Measurements from ENCODE around the gene PDCD2. TPM values are rescaled to one million over a fixed set of nuclear protein-coding genes. Genes with fewer than 3 reads are reported as not detected.
"Not testable (repeated sequence)": the region's sequence is repeated elsewhere in the genome, so short reads cannot be mapped to it uniquely, and the experiment has no call there.

Gene PDCD2
- total RNA-seq, 3 donors from 2014 or later: 43.5 to 47.2 (median 43.7) TPM

DNA sequence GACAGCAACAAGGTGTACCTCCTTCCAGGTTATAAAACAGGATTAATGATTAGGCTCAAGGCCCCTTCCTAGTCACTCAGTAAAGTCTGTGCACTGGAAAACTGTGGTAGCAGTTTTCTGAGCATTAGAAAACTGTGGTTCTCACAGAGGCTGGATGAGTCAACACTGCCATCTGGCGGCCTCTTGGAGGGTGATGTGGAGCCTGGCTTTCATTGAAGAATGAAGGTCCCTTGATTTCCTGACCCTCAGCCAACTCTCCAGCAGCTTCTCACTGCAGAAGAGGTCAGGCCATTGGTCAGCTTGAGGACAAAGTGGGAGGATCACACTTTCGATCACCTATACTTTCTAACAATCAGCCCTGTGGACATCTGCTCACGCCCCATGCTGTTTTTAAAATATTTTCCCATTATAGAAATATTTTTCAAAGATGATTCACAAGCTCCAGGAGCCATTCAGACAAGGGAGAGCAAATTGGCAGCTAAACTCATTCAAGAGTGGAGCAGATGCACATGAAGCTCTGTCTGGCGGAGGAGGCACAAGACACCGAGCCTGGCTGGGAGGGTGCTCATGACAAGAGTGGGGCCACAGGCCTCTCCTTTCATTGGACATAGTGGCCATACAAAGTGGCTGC lies 54.5 kb downstream of the PDCD2 start:
- peak; percentile 56 to 85 (median 75) for DNase-seq
- Histone ChIP-seq H3K4me3 (no peak overlapping the region), H3K9me3 (no peaks in the 10 kb centered on the region), H3K4me1 (ENCODE audit: low read depth) (no peaks in the 10 kb centered on the region), H3K36me3 (ENCODE audit: low read depth) (no peaks in the 10 kb centered on the region)
- ATAC-seq: peak; percentile 88
- TF ChIP-seq, protein P1, sequence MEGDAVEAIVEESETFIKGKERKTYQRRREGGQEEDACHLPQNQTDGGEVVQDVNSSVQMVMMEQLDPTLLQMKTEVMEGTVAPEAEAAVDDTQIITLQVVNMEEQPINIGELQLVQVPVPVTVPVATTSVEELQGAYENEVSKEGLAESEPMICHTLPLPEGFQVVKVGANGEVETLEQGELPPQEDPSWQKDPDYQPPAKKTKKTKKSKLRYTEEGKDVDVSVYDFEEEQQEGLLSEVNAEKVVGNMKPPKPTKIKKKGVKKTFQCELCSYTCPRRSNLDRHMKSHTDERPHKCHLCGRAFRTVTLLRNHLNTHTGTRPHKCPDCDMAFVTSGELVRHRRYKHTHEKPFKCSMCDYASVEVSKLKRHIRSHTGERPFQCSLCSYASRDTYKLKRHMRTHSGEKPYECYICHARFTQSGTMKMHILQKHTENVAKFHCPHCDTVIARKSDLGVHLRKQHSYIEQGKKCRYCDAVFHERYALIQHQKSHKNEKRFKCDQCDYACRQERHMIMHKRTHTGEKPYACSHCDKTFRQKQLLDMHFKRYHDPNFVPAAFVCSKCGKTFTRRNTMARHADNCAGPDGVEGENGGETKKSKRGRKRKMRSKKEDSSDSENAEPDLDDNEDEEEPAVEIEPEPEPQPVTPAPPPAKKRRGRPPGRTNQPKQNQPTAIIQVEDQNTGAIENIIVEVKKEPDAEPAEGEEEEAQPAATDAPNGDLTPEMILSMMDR (IDR thresholded peaks at IDR 0.05): peak; percentile 46
- intact Hi-C loops (cut with DNase I, micrococcal nuclease): loop anchor here in 1 of 2 donors (5.0 kb wide), 1 partner anchor 698 kb away; no protein-coding TSS in a partner anchor

GRCh38 chr6:170527995-170528394 lies 56.4 kb downstream of the PDCD2 start:
- H3K4me1 ChIP-seq (ENCODE audit: low read depth); H3K4me3 ChIP-seq; H3K9me3 ChIP-seq; intact Hi-C loops (cut with DNase I, micrococcal nuclease); H3K36me3 ChIP-seq (ENCODE audit: low read depth); DNase-seq; ATAC-seq: not testable (repeated sequence)

GRCh38 chr6:170525795-170526194 lies 58.6 kb downstream of the PDCD2 start:
- intact Hi-C loops (cut with DNase I, micrococcal nuclease): no loop called here
- TF ChIP-seq, protein P1 (IDR thresholded peaks at IDR 0.05): no peak
- Histone ChIP-seq H3K4me3 (no peak overlapping the region), H3K36me3 (ENCODE audit: low read depth) (no peaks in the 10 kb centered on the region), H3K9me3 (no peaks in the 10 kb centered on the region), H3K4me1 (ENCODE audit: low read depth) (no peaks in the 10 kb centered on the region)
- no peak for ATAC-seq
- DNase-seq: no peak

Other genes with a start within 250 kb of the PDCD2 start
- gene PSMB1, start 31.3 kb downstream of the PDCD2 start, total RNA-seq: 100 to 1,000 TPM; 107 to 150 (median 124) TPM
- 10 to 100 TPM; 12.9 to 15.1 (median 13.4) TPM for gene TBP, start 30.3 kb downstream of the PDCD2 start, total RNA-seq

Measured in mucosa of descending colon (tissue), 3 donors.